HepG2 (cell line): ENCODE results near the gene TMUB1. TPM values are rescaled to one million over a fixed set of nuclear protein-coding genes. Genes with fewer than 3 reads are reported as not detected.

Source experiments
- ATAC-seq: fragments of 200-7000 bp; cut with Tn5 transposase; 3 replicates; pipeline ENCODE4 v1.9.1; 2020; ENCODE audit warnings: mild to moderate bottlenecking, moderate library complexity
- BruUV-seq: library from RNA; stranded (reverse); fragments of 400-500 nt; replicated peaks from 2 replicates; lab custom pipeline; 2021; lab: Mats Ljungman, UMichigan
- CTCF ChIA-PET: fragments of 300-600 bp; formaldehyde crosslinking; extraction: SDS; loops from one replicate; lab custom pipeline; 2021; ENCODE audit warnings: low total read pairs, inconsistent platforms, low intra/inter-chr PET ratio; lab: Yijun Ruan, JAX
- POLR2A ChIA-PET: fragments of 350-600 bp; sonication (Branson Sonifier 250); formaldehyde crosslinking; loops from one replicate; lab custom pipeline; 2020; ENCODE audit warnings: antibody characterized with exemption, inconsistent platforms; lab: Yijun Ruan, JAX
- DNase-seq: peaks from one replicate; pipeline ENCODE4 v3.0.0-alpha.2; 2015; ENCODE audit warnings: low spot score
- FAIRE-seq: peaks from 3 replicates; lab custom pipeline; 2011; peaks lifted over from hg19 to GRCh38; lab: Jason Lieb, UNC
- H2AFZ ChIP-seq: one replicate; pipeline ENCODE4 v1.6.1; 2011; ENCODE audit warnings: low read length, inconsistent platforms
- H3K27ac ChIP-seq: fragments of 300-600 bp; 3 replicates; pipeline ENCODE4 v1.8.0; 2011; ENCODE audit warnings: mixed run types, mild to moderate bottlenecking, mixed read lengths, low read length, inconsistent platforms; ENCODE audit not compliant: insufficient read depth; ENCODE audit errors: extremely low read length
- H3K27me3 ChIP-seq, 2 experiments: fragments of 200-600 bp in 1 of 2; 2 replicates in 1 of 2; 3 replicates in 1 of 2; pipeline versions ENCODE4 v1.6.0 to v1.8.0; 2011; ENCODE audit warnings: low read length in 2 of 2, mild to moderate bottlenecking in 2 of 2, moderate library complexity in 2 of 2, inconsistent platforms in 1 of 2; ENCODE audit not compliant: insufficient read depth in 2 of 2, control insufficient read depth in 1 of 2
- H3K36me3 ChIP-seq, 2 experiments: fragments of 200-600 bp in 1 of 2; replicated peaks in 1 of 2; 2 replicates in 1 of 2; 3 replicates in 1 of 2; pipeline versions ENCODE4 v1.5.1 to v1.8.0; 2011; ENCODE audit warnings: low read length in 2 of 2, inconsistent platforms in 1 of 2; ENCODE audit not compliant: insufficient read depth in 2 of 2, control insufficient read depth in 1 of 2
- H3K4me1 ChIP-seq: 2 replicates; pipeline ENCODE4 v1.5.1; 2012; ENCODE audit warnings: low read length, inconsistent platforms; ENCODE audit not compliant: insufficient read depth
- H3K4me2 ChIP-seq: 2 replicates; pipeline ENCODE4 v1.6.0; 2011; ENCODE audit warnings: low read depth, low read length, inconsistent platforms
- H3K4me3 ChIP-seq, 3 experiments: fragments of 200-600 bp in 1 of 3; sonication (generic), shearing (Covaris generic) in 1 of 3; replicated peaks in 1 of 3; 2 replicates each; pipeline ENCODE4 v1.5.1; 2011 to 2016; ENCODE audit warnings: low read length in 3 of 3, inconsistent platforms in 2 of 3, low read depth in 2 of 3, mild to moderate bottlenecking in 2 of 3, control low read depth in 1 of 3, mixed read lengths in 1 of 3; ENCODE audit not compliant: insufficient read depth in 1 of 3
- H3K79me2 ChIP-seq: one replicate; pipeline ENCODE4 v1.6.1; 2011; ENCODE audit warnings: low read length, inconsistent platforms; ENCODE audit not compliant: insufficient read depth
- H3K9ac ChIP-seq: 2 replicates; pipeline ENCODE4 v1.6.0; 2011; ENCODE audit warnings: mild to moderate bottlenecking, low read depth, low read length, inconsistent platforms; ENCODE audit not compliant: insufficient read depth
- H3K9me3 ChIP-seq: 2 replicates; pipeline ENCODE4 v1.5.1; 2012; ENCODE audit warnings: mild to moderate bottlenecking, low read length
- H4K20me1 ChIP-seq: 2 replicates; pipeline ENCODE4 v1.6.0; 2011; ENCODE audit warnings: inconsistent platforms, mild to moderate bottlenecking, low read length, moderate library complexity; ENCODE audit not compliant: insufficient read depth
- AGO2 ChIP-seq: fragments of 200-400 bp; formaldehyde crosslinking; optimal IDR thresholded peaks from 2 replicates; pipeline ENCODE3; 2017; ENCODE audit warnings: mild to moderate bottlenecking, low read depth, low read length, moderate library complexity
- ZNF337 ChIP-seq: sonication (generic); formaldehyde crosslinking; IDR thresholded peaks from 2 replicates; pipeline ENCODE4 v1.5.1; 2020; ENCODE audit warnings: missing genetic modification reagents, low read depth, mild to moderate bottlenecking, borderline replicate concordance
- ZNF550 ChIP-seq: sonication (generic); formaldehyde crosslinking; IDR thresholded peaks from 2 replicates; pipeline ENCODE4 v1.4.0; 2020; ENCODE audit warnings: mild to moderate bottlenecking, missing genetic modification reagents, borderline replicate concordance
- ZNF768 ChIP-seq: sonication (generic); formaldehyde crosslinking; IDR thresholded peaks from 2 replicates; pipeline ENCODE4 v1.4.0; 2020; ENCODE audit warnings: missing genetic modification reagents
- whole genome bisulfite sequencing: methylation state at CpG from one replicate; pipeline ENCODE4 v1.1.6; 2017; ENCODE audit warnings: low lambda C conversion rate; 5-methylcytosine and 5-hydroxymethylcytosine counted together
- in situ Hi-C: cut with HindIII; loops from 2 replicates; pipeline ENCODE4 v1.10.0; 2017; ENCODE audit warnings: low pct_unique_long_range_greater_than_20kb; ENCODE audit not compliant: extremely low pct_ligation_motif_present
- intact Hi-C: fragments of 100-400 bp; cut with micrococcal nuclease; formaldehyde crosslinking; loops from one replicate; pipeline ENCODE4 v1.10.0; 2022; ENCODE audit not compliant: unreplicated experiment
- polyA plus RNA-seq, 8 experiments: library from polyadenylated mRNA; depleted of rRNA in 3 of 8; stranded (reverse) in 7 of 8; unstranded in 1 of 8; fragments of >200 nt; fragmentation: Illumina TruSeq in 4 of 8; extraction: Trizol in 4 of 8; gene quantifications; 2 replicates each; pipeline versions ENCODE4 v1.2.1 to v1.2.3, GENCODE V29; 2011 to 2016; ENCODE audit warnings: low read depth in 4 of 8, missing spikeins in 1 of 8, mixed read lengths in 1 of 8; ENCODE audit not compliant: insufficient read depth in 1 of 8
- total RNA-seq, 5 experiments: library from RNA; depleted of rRNA; stranded (reverse); fragments of >200 nt; fragmentation: Illumina TruSeq; extraction: Trizol; gene quantifications; 2 replicates each; pipeline ENCODE4 v1.2.3, GENCODE V29; 2016; ENCODE audit warnings: low read depth in 1 of 5

Gene TMUB1
- total and polyA plus RNA-seq, 2 of the 13 experiments (the other 11 are each of a cell fraction or from before 2014, with no cell fraction given): 44.8 to 51.6 TPM

- Histone ChIP-seq H3K36me3 (peaks cover 21 to 55% of the 10 kb centered on the region in 2 experiments), H3K4me2 (no peak overlapping the region), H3K4me3 (no peak overlapping the region), H4K20me1 (peaks cover 6% of the 10 kb centered on the region; the same call in 1 of the 2 replicates), H3K9me3 (no peaks in the 10 kb centered on the region), H3K79me2 (no peaks in the 10 kb centered on the region), H3K27ac (no peak overlapping the region), H3K9ac (no peak overlapping the region), H3K27me3 (no peaks in the 10 kb centered on the region), H2AFZ (no peak overlapping the region), H3K4me1 (no peaks in the 10 kb centered on the region)
- FAIRE-seq: no peak
- DNase-seq: no peak
- 0 out of 2 replicates have a peak, but pooled peaks have one; percentile 1 for TF ChIP-seq ZNF768 (CRISPR knock-in tag)
- TF ChIP-seq AGO2: peak; percentile 77
- TF ChIP-seq ZNF550 (CRISPR knock-in tag): no peak
- no TSS peak for BruUV-seq
- CTCF ChIA-PET: interaction anchor here (1.1 to 3.1 kb wide), 4 partner anchors 49 to 180 kb away, joined by 3 to 67 read pairs (median 10); no protein-coding TSS in a partner anchor
- POLR2A ChIA-PET: interaction anchor here (1.0 kb wide), 2 partner anchors 14 to 60 kb away, joined by 3 read pairs; no protein-coding TSS in a partner anchor
- WGBS: 96% methylated on average over 50 of the region's 50 CpGs
- intact Hi-C loops (no loop called here), in situ Hi-C loops (loop anchor here (10.0 kb wide), 1 partner anchor 182 kb away; no protein-coding TSS in a partner anchor)
- peak; percentile 6; the same call in 2 of the 3 replicates for ATAC-seq
Measured at GRCh38 chr7:151123158-151123821, 40.0 kb upstream of the TMUB1 start.

- no peaks in the 10 kb centered on the region for H3K79me2 ChIP-seq
- H2AFZ ChIP-seq: no peak overlapping the region
- no peaks in the 10 kb centered on the region for H3K27me3 ChIP-seq
- POLR2A ChIA-PET: no interaction called here
- no peak for FAIRE-seq
- no peaks in the 10 kb centered on the region for H3K4me1 ChIP-seq
- H4K20me1 ChIP-seq: peaks cover 6% of the 10 kb centered on the region; the same call in 1 of the 2 replicates
- ATAC-seq: no peak
- H3K9me3 ChIP-seq: no peaks in the 10 kb centered on the region
- H3K9ac ChIP-seq: no peak overlapping the region
- no peak overlapping the region for H3K4me2 ChIP-seq
- CTCF ChIA-PET: interaction anchor here (1.9 to 3.1 kb wide), 2 partner anchors 50 to 180 kb away, joined by 16 to 67 read pairs; no protein-coding TSS in a partner anchor
- no peak overlapping the region for H3K27ac ChIP-seq
- H3K4me3 ChIP-seq: no peak overlapping the region
- no TSS peak for BruUV-seq
- no peak for DNase-seq
- TF ChIP-seq ZNF337 (CRISPR knock-in tag): no peak
- H3K36me3 ChIP-seq: peaks cover 18 to 55% of the 10 kb centered on the region in 2 experiments
- WGBS: 95% methylated on average over 20 of the region's 29 CpGs
- in situ Hi-C loops: loop anchor here (10.0 kb wide), 1 partner anchor 182 kb away; no protein-coding TSS in a partner anchor
- intact Hi-C loops: no loop called here
Measured at GRCh38 chr7:151122796-151123157, 39.5 kb upstream of the TMUB1 start.
